ENCODE data around the gene BGN. TPM values are rescaled to one million over a fixed set of nuclear protein-coding genes. Genes with fewer than 3 reads are reported as not detected.

BGN gene
- total RNA-seq, 1 experiment from 2014 or later = 0.45 TPM

DNA sequence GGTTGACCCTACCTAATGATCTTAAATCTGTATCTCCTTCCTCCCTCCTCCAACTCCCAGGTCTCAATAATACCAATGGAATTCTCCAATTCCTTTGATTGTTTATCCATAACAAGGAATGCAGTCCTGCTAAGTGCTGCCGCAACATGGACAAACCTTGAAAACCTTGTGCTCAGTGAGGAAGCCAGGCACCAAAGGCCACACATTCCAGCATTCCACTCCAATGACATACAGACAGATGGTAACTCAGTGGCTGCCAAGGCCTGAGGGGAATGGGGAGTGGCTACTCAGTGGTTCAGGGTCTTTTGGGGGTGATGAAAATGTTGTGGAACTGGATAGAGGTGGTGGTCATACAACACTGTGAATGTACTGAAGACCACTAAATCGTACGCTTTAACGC, 34.8 kb upstream of the BGN start:
- DNase-seq (ENCODE audit: low read depth) = no peak

DNA sequence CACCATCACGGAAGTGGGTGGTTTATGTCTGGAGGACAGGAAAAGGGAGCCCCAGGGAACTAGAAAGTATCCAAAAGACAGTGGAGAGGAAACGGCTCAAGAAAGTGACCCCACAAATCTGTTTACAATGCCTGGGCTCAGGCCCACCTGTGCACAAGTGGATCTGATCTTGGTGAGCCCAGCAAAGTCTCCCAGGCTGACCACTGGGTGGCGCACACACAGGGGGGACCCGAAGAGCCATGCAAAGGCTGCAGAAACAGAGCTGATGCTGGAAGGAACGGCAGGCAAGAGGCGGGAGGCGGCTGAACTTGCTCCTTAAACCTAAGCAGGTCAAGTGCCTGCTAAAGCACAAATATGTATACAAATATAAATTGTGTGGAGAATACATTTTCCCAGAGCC, 34.0 kb upstream of the BGN start:
- peak; percentile 9 for DNase-seq (ENCODE audit: low read depth)

DNA sequence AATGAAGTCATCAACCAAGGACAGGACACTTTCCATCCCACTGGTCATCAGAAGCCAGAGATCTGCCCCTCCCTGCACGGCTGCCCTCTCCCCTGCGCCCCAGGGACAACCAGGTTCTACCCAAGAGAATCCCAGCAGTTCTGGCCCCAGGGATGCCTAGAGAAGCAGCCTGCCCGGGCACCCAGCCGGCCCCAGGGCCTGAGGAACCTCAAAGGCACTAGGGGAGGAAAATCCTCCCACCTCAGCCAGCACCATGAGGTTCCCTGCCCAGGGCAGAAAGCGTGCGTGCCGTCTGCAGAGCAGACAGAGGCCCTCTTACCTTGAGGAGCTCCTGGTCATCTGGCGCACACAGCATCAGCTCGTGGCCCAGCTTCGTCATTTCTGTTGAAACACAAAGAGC, 32.5 kb upstream of the BGN start:
- no peak for DNase-seq (ENCODE audit: low read depth)

DNA sequence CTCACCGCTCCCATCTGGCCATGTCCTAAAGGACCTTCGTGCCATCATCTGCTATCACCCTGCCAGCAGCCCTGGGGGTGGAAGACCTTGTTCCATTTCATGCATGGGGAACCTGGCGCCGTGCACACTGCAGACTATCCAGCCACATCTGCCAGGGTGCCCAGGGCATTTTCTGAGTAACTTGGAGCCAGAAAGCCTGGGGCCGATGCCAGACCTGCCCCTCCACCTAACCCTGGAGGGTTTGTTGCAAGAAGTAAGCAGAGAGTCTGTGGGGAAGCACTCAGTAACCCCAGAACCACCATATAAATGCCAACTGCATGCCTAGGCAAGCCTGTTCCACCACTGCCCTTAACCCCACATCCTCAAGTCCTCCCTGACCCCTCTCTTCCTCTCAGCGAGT, 31.7 kb upstream of the BGN start:
- no peak for DNase-seq (ENCODE audit: low read depth)

DNA sequence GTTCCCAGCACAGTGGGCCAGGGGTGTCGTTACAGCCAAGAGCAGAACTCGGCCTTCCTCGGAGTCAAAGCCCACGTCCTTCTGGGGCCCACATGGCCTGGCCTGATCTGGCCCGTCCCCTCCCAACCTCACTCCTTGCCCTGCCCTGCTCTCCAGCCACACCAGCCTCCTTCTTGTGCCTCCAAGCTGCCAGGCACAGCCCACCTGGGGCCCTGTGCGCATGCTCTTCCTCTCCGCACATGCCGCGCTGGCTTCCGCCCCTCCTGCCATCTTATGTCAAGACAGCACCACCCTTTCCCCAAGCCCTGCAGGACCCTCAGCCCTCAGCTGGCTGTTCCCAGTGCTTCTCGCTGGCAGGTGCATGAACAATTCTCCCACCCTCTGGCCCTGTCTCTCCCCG, 31.2 kb upstream of the BGN start:
- no peak for DNase-seq (ENCODE audit: low read depth)

DNA sequence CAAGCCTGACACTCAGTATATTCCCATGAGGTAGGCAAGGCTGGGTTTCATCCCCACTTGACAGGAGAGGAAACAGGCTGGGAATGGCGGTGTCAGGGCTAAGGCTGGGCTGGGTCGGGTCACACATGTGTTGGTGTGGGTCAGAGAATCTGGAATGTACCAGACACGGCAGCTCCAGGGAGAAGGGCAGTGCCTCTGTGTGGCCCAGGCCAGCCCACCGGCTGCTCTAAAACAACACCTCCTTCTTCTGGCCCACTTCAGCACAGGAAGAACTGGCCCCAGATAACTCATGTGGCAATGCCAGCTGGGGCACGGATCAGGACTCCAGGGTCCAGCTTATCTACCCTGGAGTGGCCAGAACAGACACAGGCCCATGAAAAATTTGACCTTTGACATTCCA, 30.7 kb upstream of the BGN start:
- DNase-seq (ENCODE audit: low read depth) = no peak

DNA sequence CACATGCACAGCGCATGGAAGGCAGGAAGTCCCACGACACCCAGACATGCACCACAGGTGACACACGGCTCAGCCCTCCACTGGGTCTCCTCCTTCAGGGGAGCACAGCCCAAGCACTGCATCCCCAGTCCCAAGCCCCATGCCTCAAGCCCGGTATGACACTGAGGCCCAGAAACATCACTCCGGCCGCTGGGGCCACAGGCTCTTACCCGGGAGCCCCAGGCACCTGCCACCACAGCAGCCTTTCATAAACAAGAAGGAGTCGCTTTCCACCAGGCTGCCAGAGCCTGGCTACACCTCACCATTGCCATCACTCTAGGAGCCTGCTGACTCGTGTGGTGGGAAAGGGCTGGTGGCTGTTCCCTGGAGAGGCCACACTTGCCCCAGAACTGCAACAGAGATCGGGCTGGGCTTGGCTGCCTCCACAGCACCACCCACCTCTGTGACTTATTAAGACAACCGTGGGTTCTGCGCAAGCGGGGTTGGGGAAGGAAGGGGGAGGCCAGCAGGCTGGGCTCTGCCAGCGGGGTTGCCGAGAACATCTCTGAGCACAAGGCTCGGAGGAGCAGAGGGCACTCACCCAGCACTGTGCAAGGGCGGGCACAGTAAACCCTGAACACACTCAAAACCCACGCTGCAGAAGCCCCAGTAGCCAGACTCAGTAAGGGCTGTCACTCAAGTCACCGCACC, 28.9 kb upstream of the BGN start:
- no peak for DNase-seq (ENCODE audit: low read depth)

DNA sequence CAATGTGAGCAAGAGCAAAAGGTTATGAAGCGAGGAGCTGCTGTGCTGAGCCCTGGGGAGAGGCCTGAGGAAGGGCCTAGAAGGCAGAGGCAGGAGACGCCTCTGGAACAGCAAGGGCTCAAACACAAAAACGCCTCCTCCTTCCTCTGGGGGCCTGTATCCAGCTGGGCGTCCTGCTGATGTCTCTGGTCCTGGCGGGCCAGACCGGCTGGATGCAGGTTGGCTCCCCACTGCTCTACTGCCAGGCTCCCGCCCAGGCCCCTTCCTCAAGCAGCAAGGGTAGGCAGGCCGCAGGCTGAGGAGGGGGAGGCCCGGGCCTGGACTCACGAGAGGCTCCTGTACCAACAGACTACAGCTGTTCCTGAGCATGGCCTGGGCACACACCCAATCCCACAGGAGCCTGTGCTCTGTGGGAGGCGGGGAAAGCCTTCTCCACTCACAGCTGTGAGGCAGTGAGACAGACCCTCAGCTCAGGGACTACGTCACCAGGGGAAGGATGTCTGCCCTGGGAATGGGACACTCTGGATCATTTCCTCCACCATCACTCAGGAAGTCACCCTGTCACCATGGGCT, 26.7 kb upstream of the BGN start:
- no peak for DNase-seq (ENCODE audit: low read depth)

DNA sequence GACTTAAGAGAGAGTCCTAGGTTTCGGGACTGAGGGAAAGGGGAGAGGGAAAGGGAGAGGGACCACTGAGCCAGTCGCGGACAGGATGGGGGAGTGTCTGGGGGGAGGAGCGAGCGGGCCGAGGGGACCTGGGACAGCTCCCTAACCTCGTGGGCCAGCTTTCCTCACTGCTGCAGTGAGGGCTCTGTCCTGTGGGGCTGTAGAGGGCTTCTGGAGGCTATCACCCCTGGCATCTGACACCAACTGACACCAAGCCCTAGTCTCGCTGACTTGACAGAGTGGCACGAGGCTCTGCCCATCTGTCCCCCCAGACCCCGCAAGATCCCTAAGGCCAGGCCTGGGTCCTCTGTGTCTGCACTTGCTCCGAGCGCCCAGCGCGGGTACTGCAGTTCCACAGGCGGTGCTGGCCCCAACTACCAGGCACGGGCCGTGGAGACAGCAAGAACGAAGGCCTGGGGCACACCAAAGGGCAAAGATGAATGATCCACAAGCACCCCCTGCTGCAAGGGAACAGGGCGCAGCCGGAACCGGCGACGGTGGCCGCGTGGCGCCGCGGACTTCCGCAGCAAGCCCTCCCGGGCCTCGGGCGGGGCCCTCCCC, 24.9 kb upstream of the BGN start:
- DNase-seq (ENCODE audit: low read depth) = peak; percentile 26

DNA sequence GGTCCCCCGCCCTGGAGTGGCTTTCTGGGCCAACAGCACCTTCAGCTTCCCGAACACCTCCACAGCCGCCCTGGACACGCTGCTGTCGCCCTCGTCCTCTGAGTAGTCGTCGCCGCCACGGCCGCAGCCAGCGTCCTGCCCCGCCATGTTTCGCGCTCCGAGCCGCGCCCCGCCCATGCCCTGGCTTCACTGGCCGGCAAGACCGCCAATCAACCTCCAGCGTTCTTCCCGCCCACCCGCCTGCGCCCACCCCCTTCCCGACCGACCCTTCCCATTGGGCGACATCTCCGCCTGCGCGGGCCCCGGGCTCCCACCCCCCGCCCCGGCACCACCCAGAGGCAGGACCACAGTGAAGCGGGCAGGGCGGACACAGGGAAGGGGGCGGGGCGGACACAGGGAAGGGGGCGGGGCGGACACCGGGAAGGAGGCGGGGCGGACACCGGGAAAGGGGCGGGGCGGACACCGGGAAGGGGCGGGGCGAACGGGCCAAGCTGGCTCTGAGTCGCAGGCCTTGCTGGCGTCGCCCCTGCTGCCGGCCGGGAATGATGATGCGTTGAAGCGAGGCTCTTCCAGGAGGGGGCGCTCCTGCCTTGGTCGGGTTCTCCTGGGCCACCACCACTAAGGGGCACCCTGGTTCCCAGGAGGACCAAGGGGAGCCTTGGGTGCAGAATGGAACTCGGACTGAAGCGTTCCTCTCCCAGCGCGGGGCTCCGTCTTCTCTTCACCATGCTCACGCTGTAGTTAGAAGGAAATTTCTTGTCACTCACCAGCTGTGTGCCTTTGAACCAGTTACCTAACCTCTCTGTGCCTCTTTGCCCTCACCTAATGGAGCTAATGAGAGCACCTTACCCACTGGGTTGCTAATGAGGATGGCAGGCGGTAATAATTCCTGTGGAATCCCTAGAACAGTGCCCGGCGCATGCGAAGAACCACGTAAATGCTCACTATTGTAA, 24.1 kb upstream of the BGN start, which contains the start of gene HAUS7:
Gene HAUS7 (minus strand): TSS at position 166 of the 953 bp plus-strand sequence. CDS start 19 bp downstream, at position 147.
- peak; percentile 83 for DNase-seq (ENCODE audit: low read depth)

DNA sequence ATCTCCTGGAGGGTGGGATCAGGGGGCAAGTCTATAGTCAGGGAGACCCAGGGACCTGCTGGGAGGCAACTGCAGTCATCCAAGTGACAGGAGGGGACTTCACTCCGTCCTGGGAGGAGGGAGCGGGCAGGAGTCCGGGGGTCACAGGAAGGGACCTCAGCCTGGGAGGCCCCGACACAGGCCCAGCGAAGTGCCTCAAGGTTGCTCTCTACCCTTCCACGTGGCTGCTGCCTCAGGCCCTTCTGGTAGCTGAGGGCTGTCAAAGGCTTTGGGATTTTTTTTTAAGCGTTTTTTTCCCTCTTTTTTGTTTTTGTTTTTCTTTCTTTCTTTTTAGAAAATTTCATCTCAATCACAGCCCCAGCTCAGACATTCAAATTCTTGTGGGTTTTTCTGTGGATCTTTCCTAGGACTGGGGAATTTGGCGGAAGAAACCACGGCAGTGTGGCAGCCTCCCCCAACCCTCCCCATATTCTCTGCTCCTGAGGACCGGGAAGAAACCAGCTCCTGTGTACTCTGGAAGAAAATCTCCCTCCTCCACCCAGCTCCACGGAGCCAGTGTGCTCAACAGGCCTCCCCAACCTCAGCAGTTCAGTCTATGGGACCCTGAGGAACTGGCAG, 23.0 kb upstream of the BGN start:
- DNase-seq (ENCODE audit: low read depth) = no peak

DNA sequence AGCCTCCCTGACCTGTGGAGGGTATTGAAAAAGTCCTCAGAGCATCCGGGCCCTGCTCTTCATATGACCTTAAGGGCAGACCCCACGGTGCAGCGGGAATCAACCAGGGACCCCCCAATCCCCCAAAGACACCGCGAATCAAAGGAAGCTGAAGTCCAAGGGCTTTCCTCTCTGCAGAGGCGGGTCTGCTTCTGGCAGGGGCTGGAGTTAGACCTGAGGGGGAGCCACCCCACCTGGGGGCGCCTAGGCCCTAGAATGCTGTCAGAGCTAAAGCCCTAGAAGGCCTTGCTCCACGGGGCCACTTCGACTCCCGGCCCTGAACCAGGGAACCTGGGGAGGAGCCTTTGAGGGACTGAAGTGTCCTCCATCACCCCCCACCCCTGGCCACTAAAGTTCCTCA, 21.7 kb upstream of the BGN start:
- no peak for DNase-seq (ENCODE audit: low read depth)

DNA sequence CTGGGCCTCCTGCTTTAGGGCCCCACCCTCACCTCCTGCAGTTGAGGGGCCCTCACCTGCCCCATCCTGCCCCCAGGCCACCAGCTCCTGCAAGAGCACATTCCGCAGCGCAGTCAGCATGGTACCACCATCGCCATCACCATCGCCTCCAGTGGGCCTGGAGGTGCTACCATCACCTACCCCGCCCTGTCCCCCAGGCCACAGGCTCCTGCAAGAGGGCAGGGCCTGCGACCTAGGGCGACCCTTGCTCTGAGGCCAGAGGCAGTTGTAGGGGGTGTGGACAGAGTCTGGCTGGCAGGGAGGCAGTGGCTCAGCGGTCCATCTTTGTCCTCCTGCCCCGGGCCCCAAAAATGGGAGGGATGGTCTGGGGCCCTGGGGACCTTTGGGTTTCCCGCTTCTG, 20.5 kb upstream of the BGN start:
- no peak for DNase-seq (ENCODE audit: low read depth)

DNA sequence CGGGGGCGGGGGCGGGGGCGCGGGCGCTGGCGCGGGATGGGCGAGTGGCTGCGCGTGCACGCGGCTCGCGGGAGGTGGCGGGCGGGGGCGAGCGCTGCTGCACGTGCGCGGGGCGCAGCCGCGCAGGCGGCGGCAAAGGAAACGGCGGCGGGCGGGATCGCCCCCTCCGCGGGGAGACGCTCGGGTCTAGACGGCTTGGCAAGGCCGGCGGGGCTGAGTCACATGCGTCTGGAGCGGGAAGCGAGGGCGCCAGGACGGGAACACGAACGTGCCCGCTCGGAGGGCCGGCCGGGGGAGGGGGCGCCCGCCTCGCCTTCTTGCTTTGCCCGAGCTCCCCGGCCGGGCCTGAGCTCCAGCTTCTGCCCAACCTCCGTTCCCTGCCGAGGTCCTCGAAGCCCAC, 20.1 kb upstream of the BGN start:
- DNase-seq (ENCODE audit: low read depth) = no peak

DNA sequence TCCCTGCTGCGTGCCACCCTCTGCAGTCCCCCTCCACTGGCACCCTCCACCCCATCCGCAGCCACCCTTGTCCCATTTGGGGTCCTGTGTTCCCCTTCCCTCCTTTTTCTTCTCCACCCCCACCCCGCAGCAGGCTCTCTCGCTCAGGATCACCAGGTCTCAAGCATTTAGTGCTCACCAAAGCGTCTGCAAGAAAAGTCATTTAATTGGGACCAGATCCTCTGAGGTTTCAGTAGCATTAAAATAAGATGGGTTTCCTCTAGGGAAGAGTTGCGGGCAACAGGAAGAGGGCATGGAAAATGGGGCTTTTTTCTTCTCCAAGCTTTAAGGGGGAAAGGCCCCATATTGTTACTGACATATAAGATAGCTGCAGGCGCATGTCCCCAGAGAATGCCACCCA, 19.5 kb upstream of the BGN start:
- no peak for DNase-seq (ENCODE audit: low read depth)

DNA sequence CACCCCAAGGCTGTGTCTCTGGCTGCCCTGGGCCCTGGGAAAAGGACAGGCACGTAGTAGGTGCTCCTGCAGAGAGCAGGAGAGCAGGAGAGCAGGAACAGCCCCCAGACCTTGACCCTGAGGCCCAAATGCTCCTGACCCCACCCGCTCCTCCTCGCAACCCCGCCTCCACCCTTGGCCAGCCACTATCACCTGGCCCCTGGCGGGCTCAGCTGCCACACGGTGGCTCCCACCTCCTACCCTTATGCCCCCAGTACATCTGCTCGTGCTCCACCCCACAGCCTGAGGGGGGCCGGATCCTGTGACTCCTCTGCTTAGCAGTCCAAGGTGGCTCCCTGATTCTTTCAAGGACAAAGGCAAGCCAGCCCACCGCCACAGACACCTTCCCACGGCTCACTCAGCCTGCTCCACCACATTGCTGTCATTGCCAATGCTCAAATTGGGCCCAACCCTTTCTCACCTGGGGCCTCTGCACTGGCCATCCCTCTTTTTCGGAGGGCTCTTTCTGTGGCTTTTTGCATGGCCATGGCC, 19.0 kb upstream of the BGN start:
- no peak for DNase-seq (ENCODE audit: low read depth)

DNA sequence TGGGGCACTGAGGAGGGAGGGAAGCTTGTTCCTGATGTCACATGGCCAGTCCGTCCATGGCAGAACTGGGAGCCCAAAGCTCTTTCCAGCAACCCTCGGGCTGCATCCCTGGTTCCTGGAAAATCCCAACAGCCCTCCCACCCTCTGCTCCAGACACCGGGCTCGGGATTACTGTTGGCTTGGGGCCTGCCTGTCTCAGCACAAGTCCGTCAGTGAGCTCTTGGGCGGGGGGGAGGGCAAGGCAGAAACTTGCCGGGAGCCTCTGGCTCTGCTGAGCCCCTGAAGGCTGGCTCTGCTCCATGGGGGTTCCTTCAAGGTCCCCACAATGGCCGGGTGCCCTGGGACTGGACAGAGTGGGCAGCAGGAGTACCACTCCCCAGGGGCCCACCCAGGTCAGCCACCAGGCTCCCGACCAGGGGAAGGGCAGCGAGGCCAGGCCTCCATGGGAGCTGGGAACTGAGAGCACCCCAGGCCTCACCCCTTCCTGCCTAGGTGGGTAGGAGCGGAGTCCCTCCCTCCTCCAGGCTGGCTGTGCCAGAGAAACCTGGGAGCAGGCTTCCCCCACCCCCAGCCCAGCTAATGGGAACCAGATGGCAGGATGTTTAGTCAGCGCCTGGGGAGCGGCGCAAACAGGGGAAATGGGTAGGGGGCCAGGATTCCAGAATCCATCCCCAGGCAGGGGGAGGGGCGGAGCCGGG, 18.0 kb upstream of the BGN start:
- peak; percentile 15 for DNase-seq (ENCODE audit: low read depth)

DNA sequence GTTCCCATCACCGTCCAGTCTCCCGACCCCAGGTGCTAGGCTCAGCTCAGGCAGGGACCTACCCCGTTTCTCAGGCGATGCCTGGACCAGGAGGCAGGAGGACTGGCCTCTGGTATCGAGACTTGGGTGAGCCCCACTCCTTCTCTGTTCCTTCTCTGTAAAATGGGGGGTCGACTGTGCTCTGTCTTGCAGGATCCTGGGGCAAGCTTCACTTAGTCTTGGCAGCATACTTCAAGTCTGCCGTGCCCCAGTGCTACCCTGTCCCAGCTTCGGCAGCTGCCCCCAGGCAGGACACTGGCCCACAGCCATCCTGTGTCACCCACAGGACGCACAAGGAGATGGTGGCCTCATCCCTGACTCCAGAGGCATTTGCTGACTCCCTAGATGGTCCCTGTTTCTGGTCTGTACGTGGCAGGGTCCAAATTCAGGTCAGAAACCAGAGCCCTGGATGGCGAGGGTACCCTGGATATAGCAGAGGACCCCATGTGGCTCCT, 17.4 kb upstream of the BGN start:
- no peak for DNase-seq (ENCODE audit: low read depth)

DNA sequence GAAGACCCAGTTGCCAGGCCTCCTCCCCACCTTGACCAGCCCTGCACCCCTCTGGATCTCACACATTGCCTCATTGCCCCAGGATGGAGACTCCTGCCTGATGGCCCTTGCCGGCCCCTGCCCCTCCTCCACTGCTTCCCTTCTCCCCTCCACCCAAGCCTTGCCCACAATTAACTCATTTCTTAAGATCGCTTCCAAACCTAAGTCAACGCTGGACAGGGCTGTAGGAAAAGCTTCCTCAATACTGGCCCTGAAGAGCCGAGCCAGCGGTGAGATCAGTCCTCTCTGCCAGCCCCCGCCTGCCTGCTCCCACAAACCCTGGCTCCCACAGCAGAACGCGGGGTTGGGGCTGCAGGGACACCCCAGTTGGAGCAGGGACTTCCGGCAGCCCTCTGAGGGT, 16.9 kb upstream of the BGN start:
- DNase-seq (ENCODE audit: low read depth) = no peak

DNA sequence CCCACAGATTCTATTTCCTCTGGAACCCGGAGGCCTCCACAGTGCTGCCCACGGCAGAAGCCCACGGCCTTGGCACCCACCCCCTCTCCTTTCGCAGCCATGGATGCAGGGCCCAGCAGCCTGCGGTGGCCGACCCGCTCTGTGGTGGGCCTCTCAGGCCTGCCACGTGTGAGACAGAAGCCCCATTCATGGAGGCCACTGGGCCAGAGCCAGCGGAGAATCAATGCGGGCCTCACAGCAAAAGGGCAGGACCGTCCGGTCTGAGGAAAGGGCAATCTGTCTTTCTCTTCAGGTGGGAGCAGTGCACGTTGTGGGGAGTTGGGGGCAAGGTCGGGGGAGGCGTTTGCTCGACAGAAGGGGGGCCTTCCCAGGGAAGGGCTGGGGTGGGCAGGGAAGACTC, 16.0 kb upstream of the BGN start:
- DNase-seq (ENCODE audit: low read depth) = no peak
